ENCODE results near the gene KCNK6.

KCNK6 gene

DNA sequence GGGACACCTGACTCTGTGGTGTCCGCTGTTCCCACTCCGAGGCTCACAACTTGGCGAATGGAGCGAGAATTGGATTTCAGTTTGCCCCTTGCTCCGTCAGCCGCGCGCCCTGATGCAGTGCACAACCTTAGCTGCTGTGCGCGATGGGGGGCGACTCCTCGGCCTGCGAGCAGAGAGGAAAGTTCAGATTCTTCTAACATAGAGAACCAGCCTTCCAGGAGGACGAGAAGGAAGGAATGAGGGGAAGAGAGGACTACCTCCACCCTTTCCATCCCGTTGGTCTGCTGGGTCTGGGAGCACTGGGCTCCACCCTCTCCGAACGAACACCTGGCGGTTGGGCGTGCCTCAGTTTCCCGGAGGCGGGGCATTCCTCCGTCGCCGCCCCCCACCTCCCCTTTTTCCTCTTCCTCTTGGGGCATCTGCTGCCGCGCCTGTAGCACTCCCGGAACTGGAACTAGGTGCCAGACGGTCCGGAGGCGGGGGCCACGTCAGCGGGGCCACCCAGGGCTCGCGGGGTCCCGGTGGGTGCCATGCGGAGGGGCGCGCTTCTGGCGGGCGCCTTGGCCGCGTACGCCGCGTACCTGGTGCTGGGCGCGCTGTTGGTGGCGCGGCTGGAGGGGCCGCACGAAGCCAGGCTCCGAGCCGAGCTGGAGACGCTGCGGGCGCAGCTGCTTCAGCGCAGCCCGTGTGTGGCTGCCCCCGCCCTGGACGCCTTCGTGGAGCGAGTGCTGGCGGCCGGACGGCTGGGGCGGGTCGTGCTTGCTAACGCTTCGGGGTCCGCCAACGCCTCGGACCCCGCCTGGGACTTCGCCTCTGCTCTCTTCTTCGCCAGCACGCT lies at the start of gene KCNK6:
Gene KCNK6, plus strand, starts transcription at position 425 of the 838 bp plus-strand sequence. Its CDS starts 106 bp downstream, at position 531.
- Mint-ChIP-seq H3K9me3 (no peaks in the 10 kb centered on the region), H3K4me3 (peak within 1 kb of the TSS; percentile 87), H3K36me3 (ENCODE audit: low read depth) (peaks cover 58% of the 10 kb centered on the region), H3K4me1 (ENCODE audit: low read depth) (peaks cover 74% of the 10 kb centered on the region), H3K27me3 (no peaks in the 10 kb centered on the region), H3K27ac (peak within 1 kb of the TSS; percentile 84)
- intact Hi-C loops (cut with micrococcal nuclease) = loop anchor here (2.0 to 5.0 kb wide), 2 partner anchors 35 to 57 kb away; partner anchors contain the start of gene SPINT2

- intact Hi-C loops (cut with micrococcal nuclease) = no loop called here
- Mint-ChIP-seq H3K9me3 (no peaks in the 10 kb centered on the region), H3K27me3 (no peaks in the 10 kb centered on the region), H3K27ac (peak overlapping the region; percentile 6), H3K4me3 (no peak overlapping the region), H3K4me1 (ENCODE audit: low read depth) (peaks cover 92% of the 10 kb centered on the region), H3K36me3 (ENCODE audit: low read depth) (peaks cover 92% of the 10 kb centered on the region)
These were observed 49.0 kb upstream of the KCNK6 start for GRCh38 chr19:38270587-38271167.

DNA sequence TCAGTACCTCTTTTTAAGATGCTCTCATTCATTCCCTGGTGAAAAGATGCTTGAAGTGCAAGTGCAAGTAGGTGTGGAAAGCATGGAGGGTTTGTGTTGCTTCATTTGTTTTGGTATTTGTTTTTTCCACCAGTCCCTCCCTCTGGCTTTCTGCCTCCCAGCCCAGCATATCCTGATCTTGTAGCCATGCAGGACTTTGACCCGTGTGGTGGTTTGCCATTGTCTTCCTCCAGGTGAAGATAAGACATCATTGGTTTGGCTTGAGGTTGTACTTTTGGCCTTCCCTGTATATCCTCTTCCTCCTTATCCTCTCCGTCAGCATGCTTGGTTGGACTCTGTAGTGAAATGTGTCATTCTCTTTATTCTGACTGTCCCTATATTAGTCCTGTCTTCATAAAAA lies 46.1 kb upstream of the KCNK6 start:
- Mint-ChIP-seq H3K4me1 (ENCODE audit: low read depth) (peaks cover 86% of the 10 kb centered on the region), H3K27me3 (no peaks in the 10 kb centered on the region), H3K4me3 (no peak overlapping the region), H3K36me3 (ENCODE audit: low read depth) (peaks cover 91% of the 10 kb centered on the region), H3K9me3 (no peaks in the 10 kb centered on the region), H3K27ac (peak overlapping the region; percentile 5)
- intact Hi-C loops (cut with micrococcal nuclease) = no loop called here

GRCh38 chr19:38274739-38275138 lies 44.9 kb upstream of the KCNK6 start:
- Mint-ChIP-seq H3K36me3 (ENCODE audit: low read depth) (peaks cover 91% of the 10 kb centered on the region), H3K9me3 (no peaks in the 10 kb centered on the region), H3K27ac (peak overlapping the region; percentile 18), H3K4me3 (peak overlapping the region; percentile 10), H3K4me1 (ENCODE audit: low read depth) (peaks cover 82% of the 10 kb centered on the region), H3K27me3 (no peaks in the 10 kb centered on the region)
- intact Hi-C loops (cut with micrococcal nuclease) = no loop called here

DNA sequence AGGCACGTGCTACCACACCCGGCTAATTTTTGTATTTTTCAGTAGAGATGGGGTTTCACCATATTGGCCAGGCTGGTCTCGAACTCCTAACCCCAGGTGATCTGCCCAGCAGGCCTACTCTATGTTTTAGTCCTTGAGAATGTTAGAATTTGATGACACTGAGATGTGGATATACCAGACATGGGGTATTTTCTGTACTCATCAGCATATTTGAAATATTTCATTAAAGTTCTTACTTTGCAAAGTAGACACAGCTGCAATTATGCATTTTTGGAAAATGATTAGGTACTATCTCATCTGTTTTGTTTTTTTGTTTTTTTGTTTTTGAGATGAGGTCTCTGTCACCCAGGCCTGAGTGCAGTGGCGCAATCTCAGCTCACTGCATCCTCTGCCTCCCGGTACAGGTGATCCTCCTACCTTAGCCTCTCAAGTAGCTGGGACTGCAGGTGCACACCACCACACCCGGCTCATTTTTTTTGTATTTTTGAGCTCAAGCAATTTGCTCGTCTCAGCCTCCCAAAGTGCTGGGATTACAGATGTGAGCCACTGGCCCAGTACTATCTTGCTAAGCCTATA lies 42.6 kb upstream of the KCNK6 start:
- H3K9me3 Mint-ChIP-seq = no peaks in the 10 kb centered on the region
- peaks cover 91% of the 10 kb centered on the region for H3K36me3 Mint-ChIP-seq (ENCODE audit: low read depth)
- no peak overlapping the region for H3K4me3 Mint-ChIP-seq
- H3K27me3 Mint-ChIP-seq = no peaks in the 10 kb centered on the region
- peaks cover 82% of the 10 kb centered on the region for H3K4me1 Mint-ChIP-seq (ENCODE audit: low read depth)
- intact Hi-C loops (cut with micrococcal nuclease) = no loop called here
- H3K27ac Mint-ChIP-seq = no peak overlapping the region

- Mint-ChIP-seq H3K27ac (no peak overlapping the region), H3K4me1 (ENCODE audit: low read depth) (peaks cover 82% of the 10 kb centered on the region), H3K4me3 (no peak overlapping the region), H3K9me3 (no peaks in the 10 kb centered on the region), H3K36me3 (ENCODE audit: low read depth) (peaks cover 91% of the 10 kb centered on the region), H3K27me3 (no peaks in the 10 kb centered on the region)
- intact Hi-C loops (cut with micrococcal nuclease) = no loop called here
These were observed 42.1 kb upstream of the KCNK6 start for GRCh38 chr19:38277549-38277948.

- Mint-ChIP-seq H3K36me3 (ENCODE audit: low read depth) (peaks cover 92% of the 10 kb centered on the region), H3K4me3 (no peak overlapping the region), H3K27me3 (no peaks in the 10 kb centered on the region), H3K9me3 (no peaks in the 10 kb centered on the region), H3K4me1 (ENCODE audit: low read depth) (peaks cover 85% of the 10 kb centered on the region), H3K27ac (no peak overlapping the region)
- intact Hi-C loops (cut with micrococcal nuclease) = no loop called here
These were observed 41.5 kb upstream of the KCNK6 start for GRCh38 chr19:38277969-38278680.

DNA sequence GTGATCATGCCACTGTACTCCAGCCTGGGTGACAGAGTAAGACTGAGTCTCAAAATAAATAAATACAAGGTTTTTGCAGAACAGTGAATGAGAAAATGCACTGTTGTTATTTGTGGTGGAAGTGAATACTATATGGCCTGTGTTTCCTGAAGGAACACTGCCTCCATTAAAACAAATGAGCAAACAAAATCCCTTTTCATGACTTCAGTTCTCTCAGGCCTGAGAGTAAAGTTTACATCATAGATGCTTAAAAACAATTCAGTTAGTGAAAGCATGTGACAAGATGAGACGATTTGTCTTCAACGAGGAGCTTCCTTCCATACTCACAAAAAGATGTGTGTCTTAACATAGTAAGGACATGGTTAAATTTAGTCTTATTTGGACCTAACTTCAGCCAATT lies 40.9 kb upstream of the KCNK6 start:
- H3K9me3 Mint-ChIP-seq = no peaks in the 10 kb centered on the region
- intact Hi-C loops (cut with micrococcal nuclease) = no loop called here
- no peak overlapping the region for H3K4me3 Mint-ChIP-seq
- H3K27me3 Mint-ChIP-seq = no peaks in the 10 kb centered on the region
- peaks cover 84% of the 10 kb centered on the region for H3K4me1 Mint-ChIP-seq (ENCODE audit: low read depth)
- H3K36me3 Mint-ChIP-seq (ENCODE audit: low read depth) = peaks cover 92% of the 10 kb centered on the region
- no peak overlapping the region for H3K27ac Mint-ChIP-seq

GRCh38 chr19:38280030-38280921 lies 39.4 kb upstream of the KCNK6 start:
- Mint-ChIP-seq H3K36me3 (ENCODE audit: low read depth) (peaks cover 94% of the 10 kb centered on the region), H3K9me3 (no peaks in the 10 kb centered on the region), H3K27me3 (no peaks in the 10 kb centered on the region), H3K4me1 (ENCODE audit: low read depth) (peaks cover 82% of the 10 kb centered on the region), H3K4me3 (no peak overlapping the region), H3K27ac (no peak overlapping the region)
- intact Hi-C loops (cut with micrococcal nuclease) = no loop called here

DNA sequence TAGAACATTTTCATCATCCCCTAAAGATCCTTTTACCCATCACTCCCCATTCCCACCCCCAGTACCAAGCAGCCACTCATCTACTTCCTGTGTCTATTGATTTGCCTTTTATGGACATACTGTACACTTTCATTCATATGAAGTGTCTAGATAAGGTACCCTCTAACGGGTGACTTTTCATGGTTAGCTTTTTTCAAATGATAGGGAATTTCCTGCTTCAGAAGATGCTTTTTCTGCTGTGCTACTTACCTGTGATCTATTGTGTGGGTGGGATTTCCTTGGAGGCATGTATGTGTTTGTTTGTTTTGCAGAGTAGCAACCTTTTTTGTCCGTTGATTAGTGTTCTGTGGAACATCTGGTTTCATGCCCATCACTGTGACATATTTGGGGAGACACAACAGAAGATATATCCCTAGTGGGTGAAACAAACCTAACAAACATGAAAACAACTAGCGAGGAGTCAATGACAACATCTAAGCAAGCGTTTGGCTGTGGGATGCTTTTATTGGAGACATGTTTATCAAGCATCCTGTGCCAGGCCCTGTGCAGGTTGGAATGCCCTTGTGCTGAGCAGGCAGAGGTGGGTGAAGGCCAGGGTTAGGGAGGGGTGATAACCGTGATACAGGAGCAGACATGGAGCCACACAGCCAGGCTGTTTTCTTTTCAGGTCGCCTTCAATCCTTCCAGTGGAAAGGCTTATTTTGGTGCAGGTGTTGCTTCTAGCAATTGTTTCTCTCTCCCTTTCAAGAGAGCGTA lies 37.7 kb upstream of the KCNK6 start:
- peaks cover 92% of the 10 kb centered on the region for H3K4me1 Mint-ChIP-seq (ENCODE audit: low read depth)
- H3K4me3 Mint-ChIP-seq = no peak overlapping the region
- H3K27ac Mint-ChIP-seq = peak overlapping the region; percentile 89
- no peaks in the 10 kb centered on the region for H3K9me3 Mint-ChIP-seq
- intact Hi-C loops (cut with micrococcal nuclease) = no loop called here
- no peaks in the 10 kb centered on the region for H3K27me3 Mint-ChIP-seq
- peaks cover 95% of the 10 kb centered on the region for H3K36me3 Mint-ChIP-seq (ENCODE audit: low read depth)

DNA sequence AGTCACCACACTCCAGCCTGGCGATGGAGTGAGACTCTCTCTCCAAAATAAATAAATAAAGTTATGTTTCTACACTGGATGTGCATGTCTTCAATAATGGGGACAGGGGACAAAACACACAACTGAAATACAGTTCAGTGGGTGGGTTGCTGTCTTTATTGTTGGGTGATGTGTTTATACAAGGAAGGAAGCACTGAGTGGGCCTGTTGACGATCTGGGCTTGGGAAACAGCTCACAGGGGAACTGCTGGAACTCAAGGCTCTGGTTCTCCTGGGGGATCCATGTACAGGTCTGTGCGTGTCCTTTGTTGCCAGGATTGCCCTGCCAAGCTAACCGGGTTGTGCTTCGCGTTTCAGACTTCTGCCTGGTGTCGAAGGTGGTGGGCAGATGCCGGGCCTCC lies 36.4 kb upstream of the KCNK6 start:
- H3K27ac Mint-ChIP-seq = peak overlapping the region; percentile 89
- intact Hi-C loops (cut with micrococcal nuclease) = no loop called here
- peaks cover 92% of the 10 kb centered on the region for H3K4me1 Mint-ChIP-seq (ENCODE audit: low read depth)
- H3K4me3 Mint-ChIP-seq = peak overlapping the region; percentile 20
- peaks cover 97% of the 10 kb centered on the region for H3K36me3 Mint-ChIP-seq (ENCODE audit: low read depth)
- H3K27me3 Mint-ChIP-seq = no peaks in the 10 kb centered on the region
- no peaks in the 10 kb centered on the region for H3K9me3 Mint-ChIP-seq

DNA sequence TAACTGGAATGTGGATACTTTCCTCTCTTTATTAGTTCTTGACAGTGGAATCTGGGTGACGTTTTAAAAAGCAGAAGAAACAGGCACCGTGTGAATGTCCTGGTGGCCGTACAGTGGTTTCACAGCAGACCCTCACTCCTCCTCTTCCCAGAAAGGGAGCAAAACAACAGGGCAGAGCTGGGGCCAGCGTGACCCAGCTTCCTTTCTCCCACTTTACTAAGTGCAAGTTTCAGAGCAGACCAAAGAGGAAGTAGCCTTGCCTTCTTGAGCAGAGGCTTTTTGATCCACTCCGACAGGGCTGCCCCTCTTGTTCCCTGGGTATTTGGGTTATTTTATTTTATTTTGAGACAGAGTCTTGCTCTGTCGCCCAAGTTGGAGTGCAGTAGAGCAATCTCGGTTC lies 35.2 kb upstream of the KCNK6 start:
- peaks cover 97% of the 10 kb centered on the region for H3K36me3 Mint-ChIP-seq (ENCODE audit: low read depth)
- H3K9me3 Mint-ChIP-seq = no peaks in the 10 kb centered on the region
- peak overlapping the region; percentile 89 for H3K27ac Mint-ChIP-seq

More for the DNA sequence above, 35.2 kb upstream of the KCNK6 start:
- H3K4me3 Mint-ChIP-seq = peak overlapping the region; percentile 51
- H3K4me1 Mint-ChIP-seq (ENCODE audit: low read depth) = peaks cover 89% of the 10 kb centered on the region
- no peaks in the 10 kb centered on the region for H3K27me3 Mint-ChIP-seq
- intact Hi-C loops (cut with micrococcal nuclease) = loop anchor here (2.0 kb wide), 1 partner anchor 36 kb away; no protein-coding TSS in a partner anchor

Measured in dendritic cell treated with granulocyte-macrophage colony-stimulating factor and Interleukin-4, amounts not matched to agents 40 ng/mL and 50 ng/mL, for 4 days (primary cell).